Measurements from ENCODE around the gene PCLO. TPM values are rescaled to one million over a fixed set of nuclear protein-coding genes. Genes with fewer than 3 reads are reported as not detected.
"Not testable (repeated sequence)": the region's sequence is repeated elsewhere in the genome, so short reads cannot be mapped to it uniquely, and the experiment has no call there.

Gene PCLO
- total RNA-seq, 1 donor: not detected

DNA sequence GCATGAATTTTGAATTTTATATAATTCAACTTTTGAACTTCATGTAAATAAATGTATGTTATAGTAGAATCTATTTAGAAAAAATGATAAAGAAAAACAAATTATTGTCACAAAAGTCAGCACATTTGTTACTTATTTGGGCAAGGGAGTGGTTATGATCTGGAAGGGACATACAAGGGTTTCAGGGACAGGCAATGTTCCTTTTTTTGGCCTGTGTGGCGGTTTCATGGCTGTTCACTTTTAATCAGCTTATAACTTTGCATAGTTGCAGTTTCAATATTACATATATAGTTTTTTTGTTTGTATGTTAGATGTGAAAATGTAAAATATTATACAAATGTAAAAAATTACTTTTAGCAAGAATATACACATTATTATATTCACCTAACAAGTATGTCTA, 256.2 kb downstream of the PCLO start:
- no peak overlapping the region for H3K4me3 ChIP-seq (ENCODE audit: low read length)
- H3K9me3 ChIP-seq (ENCODE audit: low read depth, low read length): no peaks in the 10 kb centered on the region
- no peaks in the 10 kb centered on the region for H3K27me3 ChIP-seq (ENCODE audit: insufficient read depth, low read length)
- H3K4me1 ChIP-seq (ENCODE audit: insufficient read depth, low read length): no peaks in the 10 kb centered on the region

DNA sequence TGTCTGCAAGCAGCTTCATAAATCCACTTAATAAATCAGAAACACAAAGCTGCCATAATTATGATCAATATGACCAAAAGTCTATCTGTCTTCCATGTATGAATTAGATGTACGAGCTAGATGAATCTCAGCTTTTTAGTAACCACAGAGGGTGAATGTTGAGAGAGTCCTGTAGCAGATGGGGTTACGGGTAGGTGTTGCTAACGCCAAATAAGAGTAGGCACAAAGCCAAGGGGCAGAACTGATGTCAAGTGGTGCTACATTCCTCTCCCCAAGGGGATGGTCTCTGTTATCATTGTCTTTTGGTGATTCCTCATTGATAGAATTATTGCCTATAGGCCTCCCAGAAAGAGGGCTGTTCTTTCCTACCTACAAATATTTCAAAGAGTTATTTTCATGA, 257.8 kb downstream of the PCLO start:
- Histone ChIP-seq H3K4me3 (ENCODE audit: low read length) (no peak overlapping the region), H3K27me3 (ENCODE audit: insufficient read depth, low read length) (no peaks in the 10 kb centered on the region), H3K9me3 (ENCODE audit: low read depth, low read length) (no peaks in the 10 kb centered on the region), H3K4me1 (ENCODE audit: insufficient read depth, low read length) (no peaks in the 10 kb centered on the region)

DNA sequence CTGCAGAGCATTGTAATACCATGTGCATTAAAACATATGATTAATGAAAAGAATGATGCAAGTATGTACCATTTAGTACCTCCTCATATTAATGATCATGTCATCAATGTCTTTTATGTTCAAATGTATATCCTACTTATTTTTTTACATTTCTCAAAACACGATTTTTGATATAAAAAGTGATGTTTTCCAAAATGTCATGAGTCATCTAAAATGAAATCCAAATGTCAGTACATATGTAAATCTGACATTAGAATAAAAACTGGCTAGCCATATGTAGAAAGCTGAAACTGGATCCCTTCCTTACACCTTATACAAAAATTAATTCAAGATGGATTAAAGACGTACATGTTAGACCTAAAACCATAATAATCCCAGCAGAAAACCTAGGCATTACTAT, 261.6 kb downstream of the PCLO start:
- H3K4me1 ChIP-seq (ENCODE audit: insufficient read depth, low read length); H3K27me3 ChIP-seq (ENCODE audit: insufficient read depth, low read length); H3K9me3 ChIP-seq (ENCODE audit: low read depth, low read length); H3K4me3 ChIP-seq (ENCODE audit: low read length): not testable (repeated sequence)

DNA sequence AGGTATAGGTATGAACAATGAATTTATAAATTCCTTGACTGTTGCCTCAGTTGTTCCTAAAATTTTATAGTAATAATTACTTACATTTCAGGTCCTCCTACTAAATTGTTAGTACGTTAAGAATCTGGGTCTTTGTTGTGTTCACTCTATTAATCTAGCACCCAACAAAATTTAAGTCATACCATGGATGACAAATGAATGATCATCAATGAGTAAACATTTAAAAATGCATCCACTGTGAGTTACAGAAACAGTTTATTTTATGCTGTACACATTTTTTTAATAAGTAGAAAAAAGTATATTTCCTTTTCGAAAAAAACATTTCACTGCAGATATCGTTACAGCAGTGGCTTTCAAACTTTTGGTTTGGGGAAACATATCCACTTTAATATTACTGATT, 265.2 kb downstream of the PCLO start:
- Histone ChIP-seq H3K4me1 (ENCODE audit: insufficient read depth, low read length) (no peaks in the 10 kb centered on the region), H3K4me3 (ENCODE audit: low read length) (no peak overlapping the region), H3K9me3 (ENCODE audit: low read depth, low read length) (no peaks in the 10 kb centered on the region), H3K27me3 (ENCODE audit: insufficient read depth, low read length) (no peaks in the 10 kb centered on the region)

DNA sequence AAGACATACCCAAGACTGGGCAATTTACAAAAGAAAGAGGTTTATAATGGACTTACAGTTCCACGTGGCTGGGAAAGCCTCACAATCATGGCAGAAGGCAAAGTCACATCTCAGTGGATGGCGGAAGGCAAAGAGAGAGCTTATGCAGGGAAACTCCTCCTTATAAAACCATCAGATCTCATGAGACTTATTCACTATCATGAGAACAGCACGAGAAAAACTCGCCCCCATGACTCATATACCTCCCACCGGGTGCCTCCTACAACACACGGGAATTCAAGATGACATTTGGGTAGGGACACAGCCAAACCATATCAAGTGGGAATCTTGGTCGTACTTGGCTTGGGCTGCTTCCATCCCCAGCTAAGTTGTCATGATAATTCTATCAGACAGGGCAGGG, 268.3 kb downstream of the PCLO start:
- not testable (repeated sequence) for H3K9me3 ChIP-seq (ENCODE audit: low read depth, low read length); H3K4me1 ChIP-seq (ENCODE audit: insufficient read depth, low read length); H3K4me3 ChIP-seq (ENCODE audit: low read length); H3K27me3 ChIP-seq (ENCODE audit: insufficient read depth, low read length)

DNA sequence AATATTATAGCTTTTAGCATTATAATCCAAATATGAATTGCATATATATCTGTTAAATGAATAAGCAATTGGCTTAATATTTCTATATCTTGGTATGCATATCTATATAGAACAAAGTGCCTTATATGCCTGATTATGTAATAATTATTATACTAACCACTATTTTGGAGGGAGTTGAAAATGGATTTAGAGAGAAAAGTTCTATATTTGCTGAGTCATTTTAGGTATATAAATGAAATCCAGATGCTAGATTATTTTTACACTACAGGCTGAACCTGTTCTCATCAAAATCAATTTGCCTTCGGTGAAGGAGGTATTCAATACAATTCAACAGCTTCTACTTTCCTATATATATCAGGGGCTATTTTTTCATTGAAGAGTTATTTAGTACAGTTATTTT, 276.4 kb downstream of the PCLO start:
- Histone ChIP-seq H3K4me3 (ENCODE audit: low read length) (no peak overlapping the region), H3K9me3 (ENCODE audit: low read depth, low read length) (no peaks in the 10 kb centered on the region), H3K4me1 (ENCODE audit: insufficient read depth, low read length) (no peaks in the 10 kb centered on the region), H3K27me3 (ENCODE audit: insufficient read depth, low read length) (no peaks in the 10 kb centered on the region)

DNA sequence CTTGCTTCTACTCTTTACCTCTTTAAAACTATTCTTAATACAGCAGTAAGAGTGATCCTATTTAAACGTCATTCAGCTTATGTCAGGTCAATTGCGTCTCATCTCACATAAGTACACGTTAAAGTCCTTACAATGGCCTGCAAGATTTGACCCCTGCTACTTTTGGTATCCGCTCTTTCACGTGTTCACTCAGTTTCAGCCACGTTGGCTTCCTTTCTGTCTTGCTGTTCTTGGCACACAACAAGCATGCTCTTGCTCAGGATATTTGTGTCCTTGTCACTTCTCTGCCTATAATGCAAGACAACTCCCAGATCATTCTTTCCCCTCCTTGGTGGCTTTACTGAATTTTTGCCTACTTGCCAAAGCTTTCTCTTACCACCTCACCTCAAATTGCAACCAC, 296.8 kb downstream of the PCLO start:
- no peaks in the 10 kb centered on the region for H3K9me3 ChIP-seq (ENCODE audit: low read depth, low read length)

DNA sequence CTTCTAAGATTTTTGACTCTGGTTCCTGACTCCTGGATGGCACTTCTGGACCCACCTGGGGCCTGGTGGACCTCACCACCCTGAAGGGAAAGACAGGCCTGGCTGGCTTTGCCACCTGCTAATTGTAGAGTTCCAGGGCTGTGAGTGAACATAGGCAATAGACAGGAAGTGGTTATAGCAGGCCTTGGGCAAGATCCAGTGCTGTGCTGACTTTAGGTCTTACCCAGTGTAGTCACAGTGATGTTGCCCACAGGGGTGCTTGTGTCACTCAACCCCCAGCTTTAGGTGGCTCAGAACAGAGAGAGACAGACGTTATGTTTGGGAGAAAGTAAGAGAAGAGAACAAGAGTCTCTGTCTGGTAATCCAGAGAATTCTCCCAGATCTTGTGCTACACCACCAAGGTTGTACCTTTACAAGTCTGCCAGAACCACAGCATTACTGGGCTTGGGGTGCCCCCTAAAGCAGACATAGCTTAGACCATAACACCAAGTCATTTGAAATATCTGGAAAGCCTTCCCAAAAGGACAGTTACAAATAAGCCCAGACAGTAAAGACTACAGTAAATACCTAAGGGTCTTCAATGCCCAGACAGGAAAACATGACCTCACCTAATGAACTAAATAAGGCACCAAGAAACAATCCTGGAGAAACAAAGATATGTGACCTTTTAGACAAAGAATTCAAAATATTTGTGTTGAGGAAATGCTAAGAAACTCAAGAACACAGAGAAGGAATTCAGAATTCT, 303.4 kb downstream of the PCLO start:
- no peaks in the 10 kb centered on the region for H3K4me1 ChIP-seq (ENCODE audit: insufficient read depth, low read length)
- H3K4me3 ChIP-seq (ENCODE audit: low read length): no peak overlapping the region
- no peaks in the 10 kb centered on the region for H3K27me3 ChIP-seq (ENCODE audit: insufficient read depth, low read length)
- H3K9me3 ChIP-seq (ENCODE audit: low read depth, low read length): no peaks in the 10 kb centered on the region

More for the DNA sequence above, 296.8 kb downstream of the PCLO start:
- Histone ChIP-seq H3K4me3 (ENCODE audit: low read length) (no peak overlapping the region), H3K4me1 (ENCODE audit: insufficient read depth, low read length) (no peaks in the 10 kb centered on the region), H3K27me3 (ENCODE audit: insufficient read depth, low read length) (no peaks in the 10 kb centered on the region)

DNA sequence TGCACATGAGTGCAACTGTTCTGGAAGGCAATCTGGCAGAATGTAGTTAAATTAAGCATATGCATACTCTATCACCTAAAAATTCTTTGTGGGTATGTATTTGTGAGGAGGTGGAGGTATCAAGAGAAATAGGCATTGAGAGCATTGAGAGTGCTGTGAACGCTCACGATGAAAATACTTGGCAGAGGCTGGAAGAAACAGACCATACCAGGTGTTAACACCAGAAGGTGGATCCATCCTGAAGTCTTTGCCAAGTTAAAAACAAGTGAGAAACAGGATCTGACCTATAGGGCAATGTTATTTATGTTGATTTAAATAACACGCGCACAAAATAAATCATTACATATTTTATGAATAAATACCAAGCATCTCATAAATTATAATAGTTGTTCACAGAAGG, 311.6 kb downstream of the PCLO start:
- Histone ChIP-seq H3K4me3 (ENCODE audit: low read length) (no peak overlapping the region), H3K4me1 (ENCODE audit: insufficient read depth, low read length) (no peaks in the 10 kb centered on the region), H3K9me3 (ENCODE audit: low read depth, low read length) (no peaks in the 10 kb centered on the region), H3K27me3 (ENCODE audit: insufficient read depth, low read length) (no peaks in the 10 kb centered on the region)

DNA sequence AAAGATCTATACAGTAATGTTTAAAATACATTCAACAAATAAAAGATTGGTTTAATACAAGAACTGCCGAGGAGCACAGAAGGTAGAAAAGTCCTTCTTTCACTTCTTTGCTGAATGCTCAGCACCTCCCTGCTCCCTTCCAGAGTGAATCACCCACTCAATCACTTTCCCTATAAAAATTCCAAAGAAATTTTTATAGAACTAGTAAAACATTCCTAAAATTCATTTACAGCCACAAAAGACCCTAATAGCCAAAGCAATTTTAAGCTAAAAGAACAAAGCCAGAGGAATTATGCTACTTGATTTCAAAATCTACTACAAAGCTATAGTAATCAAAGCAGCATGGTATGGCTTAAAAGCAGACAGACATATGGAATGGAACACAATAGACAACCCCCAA, 320.9 kb downstream of the PCLO start:
- no peaks in the 10 kb centered on the region for H3K4me1 ChIP-seq (ENCODE audit: insufficient read depth, low read length)
- no peaks in the 10 kb centered on the region for H3K9me3 ChIP-seq (ENCODE audit: low read depth, low read length)
- H3K4me3 ChIP-seq (ENCODE audit: low read length): no peak overlapping the region
- no peaks in the 10 kb centered on the region for H3K27me3 ChIP-seq (ENCODE audit: insufficient read depth, low read length)

DNA sequence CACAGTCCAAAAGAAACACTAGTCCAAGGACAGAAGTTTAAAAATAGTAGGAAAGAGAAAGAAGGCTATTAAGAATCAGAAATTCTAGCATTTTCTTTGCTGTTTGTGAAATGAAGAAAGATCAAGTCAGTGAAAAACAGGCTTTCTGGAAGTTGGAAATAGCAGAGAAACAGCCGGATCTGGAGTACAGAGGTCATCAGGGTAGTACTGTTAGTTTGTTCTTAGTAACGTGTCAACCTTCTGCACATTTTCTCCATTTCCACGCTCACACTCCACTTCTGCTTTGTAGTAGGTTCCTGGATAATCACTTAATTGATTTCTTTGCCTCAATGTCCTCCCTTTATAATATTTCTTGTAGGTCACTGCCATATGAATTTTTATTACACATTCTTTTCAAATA, 322.6 kb downstream of the PCLO start:
- Histone ChIP-seq H3K4me3 (ENCODE audit: low read length) (no peak overlapping the region), H3K27me3 (ENCODE audit: insufficient read depth, low read length) (no peaks in the 10 kb centered on the region)

DNA sequence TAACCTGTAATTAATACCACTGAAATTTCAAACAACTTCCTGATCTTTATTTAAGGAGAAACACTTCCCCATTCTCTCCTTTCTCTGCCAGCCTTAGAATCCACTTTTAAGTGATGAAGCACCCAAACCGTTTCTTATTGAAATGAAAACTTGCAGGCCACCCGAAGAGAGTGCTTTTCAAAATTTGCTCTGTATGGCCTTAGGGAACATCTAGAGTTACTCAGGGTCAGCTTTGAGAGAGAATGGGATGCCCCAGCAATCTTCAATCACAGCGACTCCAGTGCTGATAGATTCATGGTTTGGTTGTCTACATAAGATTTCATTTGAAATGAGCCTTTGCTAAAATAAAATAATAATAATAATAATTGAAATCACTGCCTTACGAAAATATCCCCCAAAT, 323.1 kb downstream of the PCLO start:
- no peaks in the 10 kb centered on the region for H3K9me3 ChIP-seq (ENCODE audit: low read depth, low read length)
- H3K27me3 ChIP-seq (ENCODE audit: insufficient read depth, low read length): no peaks in the 10 kb centered on the region
- H3K4me3 ChIP-seq (ENCODE audit: low read length): no peak overlapping the region
- no peaks in the 10 kb centered on the region for H3K4me1 ChIP-seq (ENCODE audit: insufficient read depth, low read length)

More for the DNA sequence above, 322.6 kb downstream of the PCLO start:
- Histone ChIP-seq H3K4me1 (ENCODE audit: insufficient read depth, low read length) (no peaks in the 10 kb centered on the region), H3K9me3 (ENCODE audit: low read depth, low read length) (no peaks in the 10 kb centered on the region)

DNA sequence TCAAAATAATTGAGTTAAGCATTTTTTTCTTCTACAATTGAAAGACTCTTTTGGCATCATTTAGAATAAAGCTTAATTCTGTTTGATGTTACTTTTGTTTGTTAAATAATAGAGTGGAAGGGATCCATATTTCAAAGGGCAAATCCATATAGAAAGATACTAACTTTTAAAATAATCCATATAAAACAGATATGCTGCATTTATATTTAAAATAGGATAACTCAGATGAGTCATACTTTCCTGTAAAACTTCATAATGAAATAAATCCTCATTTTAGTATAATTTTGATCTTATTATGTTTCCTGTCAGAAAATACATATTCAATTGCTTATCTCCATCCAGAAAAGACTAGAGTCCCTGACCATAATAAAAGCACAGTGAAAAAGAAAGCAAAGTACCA, 323.6 kb downstream of the PCLO start:
- no peak overlapping the region for H3K4me3 ChIP-seq (ENCODE audit: low read length)
- H3K9me3 ChIP-seq (ENCODE audit: low read depth, low read length): no peaks in the 10 kb centered on the region
- no peaks in the 10 kb centered on the region for H3K4me1 ChIP-seq (ENCODE audit: insufficient read depth, low read length)
- H3K27me3 ChIP-seq (ENCODE audit: insufficient read depth, low read length): no peaks in the 10 kb centered on the region

DNA sequence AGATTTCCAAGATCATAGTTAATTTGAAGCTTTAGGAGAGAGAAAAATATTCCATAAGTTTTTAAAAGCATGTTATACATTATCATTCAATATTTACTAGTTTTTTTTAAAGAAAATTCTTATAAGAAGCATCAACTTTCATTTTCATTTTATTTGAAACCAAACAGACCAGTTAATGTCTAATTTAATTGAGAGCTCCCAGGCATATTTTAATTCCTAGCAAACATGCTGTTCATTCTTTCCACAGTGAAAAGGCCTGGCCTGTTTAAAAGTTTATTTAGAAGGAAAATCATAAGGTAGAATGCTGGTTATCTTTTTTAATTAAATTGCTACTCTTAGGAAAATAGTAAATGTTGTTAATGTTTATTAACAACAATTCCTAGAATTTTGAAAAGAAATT, 324.4 kb downstream of the PCLO start:
- no peak overlapping the region for H3K4me3 ChIP-seq (ENCODE audit: low read length)
- no peaks in the 10 kb centered on the region for H3K4me1 ChIP-seq (ENCODE audit: insufficient read depth, low read length)
- H3K9me3 ChIP-seq (ENCODE audit: low read depth, low read length): no peaks in the 10 kb centered on the region
- no peaks in the 10 kb centered on the region for H3K27me3 ChIP-seq (ENCODE audit: insufficient read depth, low read length)

DNA sequence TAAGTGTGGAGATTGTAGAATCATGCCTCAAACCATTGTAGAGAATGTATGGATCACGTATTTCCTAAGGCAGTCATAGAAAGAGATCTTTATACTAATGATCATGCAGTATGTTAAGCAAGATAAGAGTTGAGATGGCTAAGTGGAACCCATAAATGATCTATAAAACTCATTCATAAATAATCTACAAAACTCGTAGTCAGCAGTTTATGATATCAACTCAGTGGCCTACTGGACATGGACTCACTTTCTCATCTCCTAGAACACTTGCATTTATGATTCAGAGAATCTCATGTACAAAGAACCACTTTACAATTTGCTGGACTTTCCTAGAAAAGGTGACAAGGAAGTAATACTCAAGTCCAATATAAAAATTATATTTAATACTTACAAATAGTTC, 339.6 kb downstream of the PCLO start:
- H3K9me3 ChIP-seq (ENCODE audit: low read depth, low read length): no peaks in the 10 kb centered on the region
- H3K27me3 ChIP-seq (ENCODE audit: insufficient read depth, low read length): no peaks in the 10 kb centered on the region
- H3K4me1 ChIP-seq (ENCODE audit: insufficient read depth, low read length): no peaks in the 10 kb centered on the region
- no peak overlapping the region for H3K4me3 ChIP-seq (ENCODE audit: low read length)

DNA sequence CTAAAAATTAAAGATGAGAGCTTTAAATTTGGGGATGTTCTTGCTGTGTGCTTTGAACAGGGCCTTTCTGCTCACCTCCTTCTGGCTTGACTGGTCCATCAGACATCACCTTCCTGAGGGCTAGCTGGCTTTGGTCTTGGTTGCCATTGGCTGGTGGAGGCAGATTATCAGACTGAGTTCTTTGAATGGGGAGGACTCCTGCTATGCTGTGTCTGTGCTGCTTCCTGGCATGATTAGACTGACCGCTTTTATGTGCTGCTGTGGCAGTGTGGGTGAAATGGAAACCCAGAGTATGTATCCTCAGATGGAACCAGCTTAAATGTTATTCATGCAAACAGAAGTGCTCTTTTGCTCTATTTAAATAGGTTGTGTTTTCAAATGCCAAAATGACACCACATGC, 341.6 kb downstream of the PCLO start:
- H3K4me1 ChIP-seq (ENCODE audit: insufficient read depth, low read length): no peaks in the 10 kb centered on the region
- H3K9me3 ChIP-seq (ENCODE audit: low read depth, low read length): no peaks in the 10 kb centered on the region

More for the DNA sequence above, 341.6 kb downstream of the PCLO start:
- Histone ChIP-seq H3K4me3 (ENCODE audit: low read length) (no peak overlapping the region), H3K27me3 (ENCODE audit: insufficient read depth, low read length) (no peaks in the 10 kb centered on the region)

Measured in mononuclear cell (primary cell).